PC-3 (cell line): ENCODE measurements around the gene NRAP.

Experiments used
- EZH2 ChIP-seq: fragments of 300-600 bp; sonication (generic); IDR thresholded peaks from one replicate; pipeline ENCODE4 v1.6.1; 2017; ENCODE audit warnings: antibody characterized with exemption, mild to moderate bottlenecking, low read length; ENCODE audit not compliant: unreplicated experiment
- TF ChIP-seq, protein P1 (sequence below): fragments of 300-600 bp; sonication (generic); conservative IDR thresholded peaks from 2 replicates; pipeline ENCODE4 v1.5.1; 2017; ENCODE audit warnings: antibody characterized with exemption, low read depth, mild to moderate bottlenecking, low read length

DNA sequence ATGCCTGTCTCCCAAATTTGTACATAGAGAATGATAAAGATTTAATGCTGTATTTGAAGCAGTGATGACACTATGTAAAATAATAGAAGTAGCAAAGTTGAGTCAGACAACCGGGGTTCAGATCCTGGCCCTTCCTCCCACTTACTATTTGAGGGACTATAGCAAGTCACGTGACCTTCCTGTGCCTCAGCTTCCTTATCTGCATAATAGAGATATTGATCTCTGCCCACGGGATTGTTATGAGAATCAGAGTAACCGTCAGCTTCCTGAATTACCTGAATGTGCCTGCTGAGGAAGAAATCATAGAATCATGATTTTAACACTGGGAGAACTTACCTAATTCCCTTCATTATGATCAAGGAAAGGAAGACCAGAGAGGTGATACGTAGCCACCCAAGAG lies 42.8 kb upstream of the NRAP start:
- TF ChIP-seq, protein P1, sequence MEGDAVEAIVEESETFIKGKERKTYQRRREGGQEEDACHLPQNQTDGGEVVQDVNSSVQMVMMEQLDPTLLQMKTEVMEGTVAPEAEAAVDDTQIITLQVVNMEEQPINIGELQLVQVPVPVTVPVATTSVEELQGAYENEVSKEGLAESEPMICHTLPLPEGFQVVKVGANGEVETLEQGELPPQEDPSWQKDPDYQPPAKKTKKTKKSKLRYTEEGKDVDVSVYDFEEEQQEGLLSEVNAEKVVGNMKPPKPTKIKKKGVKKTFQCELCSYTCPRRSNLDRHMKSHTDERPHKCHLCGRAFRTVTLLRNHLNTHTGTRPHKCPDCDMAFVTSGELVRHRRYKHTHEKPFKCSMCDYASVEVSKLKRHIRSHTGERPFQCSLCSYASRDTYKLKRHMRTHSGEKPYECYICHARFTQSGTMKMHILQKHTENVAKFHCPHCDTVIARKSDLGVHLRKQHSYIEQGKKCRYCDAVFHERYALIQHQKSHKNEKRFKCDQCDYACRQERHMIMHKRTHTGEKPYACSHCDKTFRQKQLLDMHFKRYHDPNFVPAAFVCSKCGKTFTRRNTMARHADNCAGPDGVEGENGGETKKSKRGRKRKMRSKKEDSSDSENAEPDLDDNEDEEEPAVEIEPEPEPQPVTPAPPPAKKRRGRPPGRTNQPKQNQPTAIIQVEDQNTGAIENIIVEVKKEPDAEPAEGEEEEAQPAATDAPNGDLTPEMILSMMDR, result no peak
- no peak for TF ChIP-seq EZH2
